G401.6 (cell line): ENCODE data around the gene GPR37.
A peak's percentile ranks its signal among the peaks of the same experiment; 100 is the strongest.

Experiments used
- FAIRE-seq: peaks from 2 replicates; lab custom pipeline; 2012; peaks lifted over from hg19 to GRCh38; lab: Jason Lieb, UNC

Gene GPR37, protein sequence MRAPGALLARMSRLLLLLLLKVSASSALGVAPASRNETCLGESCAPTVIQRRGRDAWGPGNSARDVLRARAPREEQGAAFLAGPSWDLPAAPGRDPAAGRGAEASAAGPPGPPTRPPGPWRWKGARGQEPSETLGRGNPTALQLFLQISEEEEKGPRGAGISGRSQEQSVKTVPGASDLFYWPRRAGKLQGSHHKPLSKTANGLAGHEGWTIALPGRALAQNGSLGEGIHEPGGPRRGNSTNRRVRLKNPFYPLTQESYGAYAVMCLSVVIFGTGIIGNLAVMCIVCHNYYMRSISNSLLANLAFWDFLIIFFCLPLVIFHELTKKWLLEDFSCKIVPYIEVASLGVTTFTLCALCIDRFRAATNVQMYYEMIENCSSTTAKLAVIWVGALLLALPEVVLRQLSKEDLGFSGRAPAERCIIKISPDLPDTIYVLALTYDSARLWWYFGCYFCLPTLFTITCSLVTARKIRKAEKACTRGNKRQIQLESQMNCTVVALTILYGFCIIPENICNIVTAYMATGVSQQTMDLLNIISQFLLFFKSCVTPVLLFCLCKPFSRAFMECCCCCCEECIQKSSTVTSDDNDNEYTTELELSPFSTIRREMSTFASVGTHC

DNA sequence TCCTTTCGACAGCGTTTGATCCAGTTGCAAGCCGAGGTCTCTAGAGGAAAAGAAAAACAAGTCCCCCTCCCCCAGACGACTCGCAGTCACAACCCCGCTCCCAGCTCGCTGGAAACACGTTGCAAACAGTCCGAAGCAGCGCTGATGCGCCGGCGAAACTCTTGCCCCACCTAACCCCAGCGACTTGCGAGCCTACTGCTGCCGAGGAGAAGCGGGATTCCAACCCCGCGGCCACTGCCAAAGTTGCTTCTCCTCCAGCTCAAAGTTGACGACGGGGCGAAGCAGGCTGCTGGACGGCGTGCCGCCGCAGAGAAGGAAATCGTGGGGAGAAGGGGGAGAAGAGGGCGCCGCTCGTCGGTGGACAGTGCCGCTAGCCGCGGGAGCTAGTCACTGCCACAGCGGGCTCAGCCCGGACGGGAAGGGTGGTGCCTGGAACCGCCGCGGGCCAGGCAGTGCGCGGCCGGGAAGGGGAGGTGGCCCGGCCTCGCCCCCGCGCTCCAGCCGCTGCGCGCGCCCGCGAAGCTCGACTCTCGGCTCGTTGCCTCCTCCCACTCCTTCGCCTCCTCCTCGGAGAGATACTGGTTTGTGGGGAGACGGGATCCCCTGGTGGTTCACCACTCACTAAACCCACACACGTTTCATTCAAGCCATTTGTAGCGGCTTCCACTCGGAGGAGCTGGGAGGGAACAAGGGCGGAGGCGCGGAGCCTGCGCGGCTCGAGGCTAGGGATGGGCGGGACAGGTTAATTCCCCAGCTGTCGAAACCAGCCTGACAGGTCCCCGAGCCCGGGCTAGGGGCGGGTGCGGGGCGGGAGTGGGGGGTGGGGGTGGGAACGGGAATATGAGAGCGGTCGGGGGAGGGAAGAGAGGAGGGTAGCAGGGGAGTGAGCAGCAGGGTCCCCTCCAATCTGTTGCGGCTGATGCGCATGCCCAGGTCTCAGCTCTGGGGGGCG lies at the start of gene GPR37:
GPR37 (minus strand) TSS at position 392 of the 952 bp plus-strand sequence. CDS start 816 bp downstream, outside the sequence.
- FAIRE-seq, result no peak

DNA sequence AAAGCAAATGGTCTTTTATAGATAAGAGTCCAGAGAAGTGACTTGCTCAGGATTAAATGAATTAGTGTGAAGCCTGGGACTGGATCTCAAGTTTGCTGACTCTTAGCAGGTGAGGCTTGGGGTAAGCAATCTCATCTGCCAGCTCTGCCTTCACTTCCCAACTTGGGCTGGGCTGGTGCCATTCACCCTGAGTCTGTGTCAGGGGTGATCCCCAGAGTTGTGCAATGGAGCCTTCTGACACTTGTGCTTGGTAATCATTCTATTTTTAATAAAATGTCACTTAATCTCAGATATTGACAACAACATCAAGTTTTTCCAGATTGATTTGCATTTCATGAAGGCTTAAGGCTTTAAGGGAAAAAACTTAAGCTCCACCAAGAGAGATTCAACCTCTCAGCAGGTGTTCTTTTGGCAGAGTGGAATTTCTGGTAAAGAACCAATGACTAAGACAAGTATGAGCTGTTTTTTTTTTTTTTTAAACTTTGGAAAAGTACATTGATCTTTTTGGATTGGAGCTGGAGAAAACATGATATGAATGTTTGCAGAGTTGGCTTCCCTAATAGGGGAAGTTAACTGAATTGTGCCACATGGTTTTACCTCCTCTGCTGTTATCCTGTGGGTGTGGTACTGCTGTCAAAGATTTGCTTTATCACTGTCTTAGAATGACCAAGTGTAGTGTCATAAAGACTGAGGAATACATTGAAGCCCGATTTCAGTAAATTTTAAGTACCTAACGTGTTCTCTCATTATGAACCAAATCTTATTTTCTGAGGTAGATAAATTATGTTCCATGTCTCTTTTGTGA lies 48.6 kb upstream of the GPR37 start:
- FAIRE-seq, result no peak

DNA sequence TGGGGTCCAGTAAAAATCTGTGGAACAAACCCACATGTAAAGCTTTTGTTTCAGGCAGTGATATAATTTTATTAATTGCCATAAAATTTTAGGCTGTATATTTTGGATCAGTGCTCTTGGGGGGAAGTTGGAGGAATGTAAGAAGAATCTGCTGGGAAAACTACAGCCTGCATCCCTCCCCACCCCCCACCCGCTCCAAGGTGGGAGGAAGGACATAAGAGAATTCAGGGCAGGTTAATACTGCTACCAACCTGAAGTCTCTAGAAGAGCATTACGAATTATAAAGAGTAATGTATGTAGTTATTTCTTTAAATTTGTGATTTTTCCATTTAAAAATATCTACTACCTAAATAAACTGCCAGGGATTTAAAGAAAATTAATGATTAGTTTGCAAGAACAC lies 47.2 kb upstream of the GPR37 start:
- FAIRE-seq, result no peak

DNA sequence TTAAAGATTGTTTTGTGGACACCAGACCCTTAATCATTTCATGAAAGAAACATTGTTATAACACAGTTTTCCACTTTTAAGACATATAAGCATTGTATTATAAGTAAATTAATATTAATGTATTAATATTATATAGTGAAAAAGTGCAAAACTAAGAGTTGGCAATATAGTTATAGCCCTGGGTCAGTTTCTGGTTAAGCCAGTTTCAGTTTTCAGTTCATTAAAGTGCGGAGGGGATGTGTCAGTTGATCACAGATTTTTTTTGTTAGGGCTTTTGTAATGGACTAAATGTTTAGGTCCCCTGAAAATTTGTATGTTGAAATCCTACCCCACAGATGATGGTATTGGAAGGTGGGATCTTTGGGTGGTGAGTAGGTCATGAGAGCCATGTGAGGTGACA lies 45.7 kb upstream of the GPR37 start:
- no peak for FAIRE-seq

DNA sequence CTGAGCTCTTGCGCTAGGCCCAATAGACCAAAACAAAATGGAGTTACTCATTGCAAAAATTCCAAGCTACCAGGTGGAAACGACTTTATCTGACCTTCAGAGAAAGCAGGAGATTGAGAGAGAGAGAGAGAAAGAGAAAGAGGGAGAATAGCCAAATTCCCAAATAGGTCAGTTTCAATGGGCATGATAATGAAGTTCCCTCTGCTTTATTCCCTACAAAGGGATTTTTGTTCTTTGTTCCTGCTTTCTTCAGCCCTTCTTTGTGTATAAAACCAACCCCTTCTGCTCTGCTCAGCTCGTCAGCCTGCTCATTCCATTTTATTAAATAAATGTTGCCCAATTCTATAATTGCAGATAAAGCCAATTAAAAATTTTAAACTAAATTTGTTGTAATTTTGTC lies 45.0 kb upstream of the GPR37 start:
- no peak for FAIRE-seq

DNA sequence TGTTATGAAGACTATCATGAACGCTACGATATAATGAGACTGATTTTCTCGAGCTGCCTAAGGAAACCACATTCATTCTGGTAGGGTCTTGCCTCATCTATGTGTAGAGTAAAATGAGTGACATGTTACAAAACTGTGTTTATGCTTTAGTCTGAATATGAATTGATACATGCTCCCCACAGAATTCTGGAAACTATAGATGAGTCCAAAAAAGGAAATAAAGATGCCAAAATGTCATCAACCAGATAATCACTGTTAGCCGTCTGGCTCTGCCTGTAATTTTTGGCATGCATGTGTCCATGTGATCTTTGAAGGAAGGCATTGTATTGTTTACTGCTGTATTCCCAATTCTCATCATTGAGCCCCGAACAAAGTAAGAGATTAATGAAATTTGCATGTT lies 42.6 kb upstream of the GPR37 start:
- FAIRE-seq, result no peak

DNA sequence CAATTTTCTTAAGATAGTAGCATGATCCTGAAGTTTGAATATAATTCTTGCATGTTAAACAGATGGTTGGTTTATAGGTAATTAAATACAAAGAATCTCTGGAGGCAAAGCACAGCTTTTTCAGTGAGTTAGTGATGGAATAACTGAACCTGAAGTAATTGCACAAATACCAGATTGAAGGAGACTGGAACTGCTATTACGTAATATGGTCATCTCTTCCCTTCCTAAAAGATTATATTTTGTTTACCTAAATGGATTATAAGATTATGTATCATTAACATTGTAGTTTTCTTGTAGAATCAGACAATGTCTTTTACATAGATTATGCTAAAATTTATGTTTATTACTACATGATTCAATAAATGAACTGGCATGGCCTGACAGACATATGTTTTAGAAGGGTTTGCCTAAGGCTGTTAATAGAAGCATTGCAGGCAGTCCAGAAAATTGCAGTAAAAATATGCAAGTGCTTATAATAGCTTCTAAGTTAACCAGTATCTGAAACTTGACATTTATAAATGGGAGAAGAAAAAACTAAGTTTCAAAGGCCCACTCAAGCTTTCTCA lies 35.8 kb upstream of the GPR37 start:
- no peak for FAIRE-seq

DNA sequence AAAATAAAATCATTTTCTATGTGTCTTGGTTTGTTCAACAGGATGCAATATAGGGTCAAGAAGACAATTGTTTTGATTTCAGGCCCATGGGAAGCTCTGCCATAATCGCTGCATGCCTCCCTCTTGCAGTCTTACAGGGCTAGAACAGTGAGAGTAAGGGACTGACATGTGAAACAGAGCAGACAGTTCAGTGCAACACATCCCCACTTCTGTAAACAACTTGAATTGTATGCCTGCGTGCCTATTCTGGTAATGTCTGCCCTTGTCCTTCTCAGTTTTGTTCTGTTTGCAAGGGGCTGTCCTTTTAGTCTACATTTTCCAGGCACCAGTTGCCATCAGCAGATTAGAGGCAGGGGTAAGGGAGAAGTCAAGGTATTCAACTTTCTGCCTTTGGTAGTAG lies 34.8 kb upstream of the GPR37 start:
- FAIRE-seq, result no peak

DNA sequence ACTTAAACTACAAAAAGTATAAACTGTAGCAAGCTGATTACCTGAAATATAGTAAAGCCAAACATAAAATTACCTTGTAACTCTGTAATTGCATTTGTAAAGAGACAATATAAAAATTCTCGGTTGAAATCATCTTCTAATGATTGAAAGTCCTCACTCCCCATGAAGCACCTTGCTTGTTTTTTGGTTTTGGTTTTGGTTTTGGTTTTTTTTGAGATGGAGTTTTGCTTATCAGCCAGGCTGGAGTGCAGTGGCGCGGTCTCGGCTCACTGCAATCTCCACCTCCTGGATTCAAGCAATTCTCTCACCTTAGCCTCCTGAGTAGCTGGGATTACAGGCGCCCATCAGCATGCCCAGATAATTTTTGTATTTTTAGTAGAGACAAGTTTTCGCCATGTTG lies 33.9 kb upstream of the GPR37 start:
- no peak for FAIRE-seq

DNA sequence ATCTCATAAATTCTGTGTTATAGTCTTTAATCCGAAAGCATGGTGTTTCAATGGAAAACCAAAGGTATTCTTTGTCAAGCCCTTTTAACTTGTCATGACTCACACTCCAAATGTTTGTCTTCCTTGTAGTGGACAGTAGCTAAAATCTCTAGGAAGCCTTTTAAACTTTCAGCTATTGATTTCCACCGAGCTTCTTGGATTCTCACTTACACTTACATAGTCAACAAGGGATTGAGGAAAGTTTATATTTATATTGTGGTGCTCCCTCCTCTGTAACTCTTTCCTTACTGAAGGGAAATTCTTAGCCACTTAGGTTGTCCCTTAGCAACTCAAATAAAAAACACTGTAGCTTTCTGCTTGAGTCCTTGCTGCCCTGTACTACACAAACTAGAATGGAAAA lies 31.2 kb upstream of the GPR37 start:
- no peak for FAIRE-seq

DNA sequence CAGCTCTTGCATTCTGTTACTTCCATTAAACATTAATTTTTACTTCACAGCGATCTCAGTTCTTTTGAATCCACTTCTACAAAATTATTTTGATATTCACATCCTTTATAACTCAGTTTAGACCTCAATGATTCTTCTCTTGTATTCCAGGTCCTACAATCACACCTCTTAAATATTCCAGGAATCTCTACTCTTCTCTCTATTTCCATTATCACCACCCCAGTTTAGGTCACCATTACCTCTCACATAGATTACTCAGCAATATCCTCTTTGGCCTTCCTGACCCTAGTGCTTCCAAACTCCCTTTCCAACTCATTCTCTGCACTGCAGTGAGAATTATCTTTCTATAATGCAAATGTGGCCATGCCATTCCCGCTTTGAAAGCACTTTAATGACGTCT lies 27.1 kb upstream of the GPR37 start:
- FAIRE-seq, result no peak

DNA sequence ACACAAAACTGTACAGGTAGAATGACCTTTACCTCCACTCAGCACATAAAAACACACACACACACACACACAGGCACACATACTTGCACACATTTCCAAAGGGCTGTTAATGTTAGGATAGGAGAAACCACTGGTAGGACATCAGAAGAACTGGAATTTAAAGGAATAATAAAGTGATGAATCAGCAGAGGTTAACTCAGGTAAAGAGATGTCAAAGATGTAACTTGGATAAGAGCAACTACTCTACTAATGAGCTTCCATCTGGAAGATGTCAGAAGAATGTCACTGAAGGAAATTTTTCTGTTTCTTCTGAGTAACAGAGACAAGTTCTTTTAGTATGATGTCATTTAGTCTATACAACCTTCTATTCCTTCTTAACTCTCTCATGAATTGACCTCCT lies 26.4 kb upstream of the GPR37 start:
- FAIRE-seq, result no peak

DNA sequence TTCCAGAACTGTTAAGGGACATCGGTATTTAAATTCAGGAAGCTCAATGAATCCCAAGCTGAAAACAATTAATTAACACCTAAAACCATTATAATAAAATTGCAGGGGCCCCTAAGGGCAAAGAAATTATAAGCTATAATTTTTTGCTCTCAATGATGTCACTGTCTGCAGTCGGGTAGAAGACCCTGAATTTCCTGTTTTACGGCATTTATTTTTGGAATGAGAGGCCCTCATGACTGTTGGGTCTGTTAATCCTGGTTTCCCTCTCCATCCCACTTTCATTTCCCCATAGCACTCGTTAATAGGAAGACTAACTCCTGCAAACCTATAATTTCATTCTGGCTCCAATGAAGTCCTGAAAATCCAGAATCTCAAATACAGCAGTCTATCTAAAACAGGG lies 25.8 kb upstream of the GPR37 start:
- FAIRE-seq, result no peak

DNA sequence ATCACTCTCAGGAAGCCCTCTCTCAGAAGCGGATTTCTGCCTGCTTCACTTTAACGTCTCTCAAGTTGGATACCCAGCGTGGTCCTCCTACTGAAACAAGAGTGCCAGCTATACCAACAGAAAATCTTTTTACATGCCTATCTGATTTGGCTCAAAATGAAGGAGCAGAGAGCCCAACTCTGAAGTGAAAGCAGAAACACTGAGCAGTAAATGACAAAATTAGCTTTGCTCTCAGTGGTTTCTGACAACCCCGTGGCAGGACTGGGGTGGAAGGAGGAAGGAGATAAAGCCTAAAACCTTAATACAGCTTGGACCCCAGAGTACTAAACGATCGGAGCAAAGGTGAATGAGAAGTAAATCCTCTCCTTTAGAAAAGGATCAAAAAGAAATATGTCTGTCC lies 25.1 kb upstream of the GPR37 start:
- no peak for FAIRE-seq

DNA sequence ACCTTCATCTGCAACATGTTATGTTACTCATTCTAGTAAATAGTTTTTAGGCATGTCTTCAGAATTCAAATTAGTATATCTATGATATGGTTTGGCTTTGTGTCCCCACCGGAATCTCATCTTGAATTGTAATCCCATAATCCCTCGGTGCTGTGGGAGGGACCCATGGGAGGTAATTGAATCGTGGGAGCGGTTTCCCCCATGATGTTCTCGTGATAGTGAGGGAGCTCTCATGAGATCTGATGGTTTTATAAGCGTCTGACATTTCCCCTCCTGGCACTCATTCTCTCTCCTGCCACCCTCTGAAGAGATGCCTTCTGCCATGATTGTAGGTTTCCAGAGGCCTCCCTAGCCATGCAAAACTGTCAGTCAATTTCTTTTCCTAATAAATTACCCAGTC lies 20.4 kb upstream of the GPR37 start:
- no peak for FAIRE-seq

DNA sequence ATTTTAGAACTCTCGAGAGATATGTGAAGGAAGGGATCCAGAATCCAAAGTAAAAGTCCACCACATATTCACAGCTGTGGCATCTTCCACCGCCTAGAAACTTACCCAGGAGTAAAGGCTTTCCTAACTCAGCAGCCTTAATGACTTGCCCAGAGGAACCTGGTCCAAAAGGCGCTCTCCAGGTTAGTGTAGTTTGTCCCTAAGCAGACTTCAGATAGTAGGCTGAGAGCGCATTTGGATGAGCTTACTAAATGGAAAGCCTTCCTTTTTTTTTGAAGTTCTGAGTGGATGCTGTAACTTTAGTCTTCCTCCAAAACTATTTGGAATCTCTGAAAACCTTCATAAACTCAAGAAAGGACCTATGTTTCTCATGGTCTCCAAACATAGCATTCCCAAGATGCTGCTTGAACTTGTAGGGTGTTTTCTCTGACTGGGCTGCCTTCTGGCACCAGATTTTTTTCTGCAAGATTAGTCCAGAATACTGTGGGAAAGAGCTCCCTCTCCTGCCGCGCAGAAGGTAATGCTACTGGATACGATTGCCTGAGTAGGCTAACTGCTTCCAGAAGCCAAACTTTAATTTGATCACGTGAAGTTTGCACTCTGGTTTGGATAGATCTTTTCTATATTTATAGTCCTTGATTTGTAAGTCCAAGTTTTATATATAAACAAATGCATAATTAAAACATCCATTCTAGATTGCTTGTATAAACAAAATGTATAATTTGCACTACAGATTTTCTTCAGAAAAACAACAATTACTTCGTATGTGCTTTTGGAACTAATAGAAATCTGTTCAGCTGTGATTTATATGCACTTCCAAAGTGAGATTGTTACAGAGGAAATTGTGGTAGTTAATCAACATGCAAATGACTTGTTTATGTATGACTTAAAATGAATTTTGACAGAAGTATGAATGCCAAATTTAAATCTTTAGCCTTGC lies 19.6 kb upstream of the GPR37 start:
- FAIRE-seq, result peak; percentile 86

DNA sequence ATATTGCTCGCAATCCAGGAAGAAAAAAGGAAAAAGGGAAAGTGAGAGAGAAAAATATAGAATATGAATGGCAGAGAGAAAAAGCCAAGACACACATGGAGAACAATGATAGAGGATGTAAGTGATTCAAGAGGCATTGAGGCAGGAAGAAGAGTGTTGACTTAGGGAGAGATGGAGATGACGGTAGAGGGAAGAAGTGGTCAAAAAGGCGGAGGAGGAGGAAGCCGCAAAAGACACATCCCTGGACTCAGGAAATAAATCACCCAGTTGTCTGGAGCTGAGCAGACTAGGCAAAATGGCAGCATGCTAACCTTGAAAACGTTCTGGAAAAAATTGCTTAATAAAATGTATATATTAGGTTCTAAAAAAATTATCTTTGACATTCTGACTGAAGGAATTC lies 17.7 kb upstream of the GPR37 start:
- FAIRE-seq, result no peak

DNA sequence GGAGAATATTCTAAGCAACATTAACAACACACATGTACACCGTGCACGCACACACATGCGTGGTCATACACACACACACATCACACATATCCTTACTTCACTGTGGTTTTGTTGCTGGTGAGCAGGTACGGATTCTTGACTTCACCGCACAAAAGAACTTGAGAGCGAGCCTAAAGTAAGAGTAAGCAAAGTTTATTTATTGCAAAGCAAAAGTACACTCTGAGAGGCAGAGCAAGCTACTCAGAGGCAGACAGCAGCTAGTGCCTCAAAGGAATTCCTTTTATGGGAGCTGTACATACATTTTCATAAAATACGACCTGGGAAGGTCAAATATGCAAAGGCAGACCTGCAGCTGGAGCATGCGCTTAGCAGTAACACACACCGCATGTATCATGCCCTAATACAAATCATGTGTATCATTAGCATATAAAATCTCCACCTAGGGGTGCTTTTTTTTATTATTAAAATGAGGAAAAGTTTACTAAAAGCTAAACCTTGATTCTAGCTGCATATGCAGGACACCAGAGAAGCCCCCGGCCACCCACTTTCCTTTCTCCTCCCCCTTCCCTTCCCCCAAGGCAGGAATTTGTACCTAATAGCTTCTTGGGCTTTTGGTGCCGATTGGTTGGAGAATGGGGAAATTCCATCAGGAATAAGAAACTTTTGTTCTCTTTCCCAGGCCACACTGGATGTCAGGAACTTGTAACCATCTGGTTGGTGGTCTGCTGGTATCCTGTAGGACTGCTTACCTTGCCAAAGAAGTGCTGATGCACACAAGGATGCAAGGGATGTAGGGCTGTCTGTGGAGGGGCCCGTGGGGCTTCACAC lies 16.5 kb upstream of the GPR37 start:
- FAIRE-seq, result no peak

DNA sequence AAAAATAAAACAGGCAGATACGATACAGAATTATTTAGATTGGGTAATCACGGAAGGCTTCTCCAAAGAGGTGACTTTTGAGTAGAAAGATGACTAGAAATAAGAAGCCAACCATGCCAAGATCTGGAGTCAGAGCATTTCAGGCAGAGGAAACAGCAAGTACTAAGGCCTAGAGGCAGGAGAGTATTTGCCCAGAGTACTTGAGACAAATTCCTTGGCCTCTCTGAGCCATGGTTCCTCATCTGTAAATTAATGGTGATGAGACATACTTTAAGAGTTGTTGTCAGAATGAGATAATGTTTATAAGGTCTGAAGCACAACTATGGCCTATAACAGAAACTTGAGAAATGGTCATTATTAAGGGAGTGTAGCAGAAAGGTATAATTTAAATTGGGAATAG lies 15.8 kb upstream of the GPR37 start:
- FAIRE-seq, result no peak

DNA sequence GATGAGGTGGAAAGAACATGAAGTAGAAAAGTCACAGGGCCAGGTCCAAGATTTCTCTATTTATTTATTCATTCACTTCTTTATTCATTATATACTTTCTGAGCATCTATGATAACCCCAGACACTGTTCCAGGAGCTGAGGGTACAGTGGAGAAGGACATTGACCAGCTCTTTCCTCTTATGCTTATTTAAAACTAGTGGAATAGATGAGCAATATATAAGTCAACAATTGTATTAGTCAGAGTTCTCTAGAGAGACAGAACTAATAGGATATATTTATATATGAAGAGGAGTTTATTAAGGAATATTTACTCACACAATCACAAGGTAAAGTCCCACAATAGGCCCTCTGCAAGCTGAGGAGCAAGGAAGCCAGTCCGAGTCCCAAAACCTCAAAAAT lies 15.0 kb upstream of the GPR37 start:
- no peak for FAIRE-seq
